Uterine smooth muscle cell (primary cell): ENCODE results near the gene MAGI2. TPM values are rescaled to one million over a fixed set of nuclear protein-coding genes. Genes with fewer than 3 reads are reported as not detected.

Experiments used
- total RNA-seq: library from RNA; depleted of rRNA; stranded (reverse); fragments of >200 nt; gene quantifications from 2 replicates; pipeline ENCODE4 v1.2.3, GENCODE V29; 2014

The MAGI2 gene
- total RNA-seq, result 15.9 and 29.1 TPM in 2 replicates

DNA sequence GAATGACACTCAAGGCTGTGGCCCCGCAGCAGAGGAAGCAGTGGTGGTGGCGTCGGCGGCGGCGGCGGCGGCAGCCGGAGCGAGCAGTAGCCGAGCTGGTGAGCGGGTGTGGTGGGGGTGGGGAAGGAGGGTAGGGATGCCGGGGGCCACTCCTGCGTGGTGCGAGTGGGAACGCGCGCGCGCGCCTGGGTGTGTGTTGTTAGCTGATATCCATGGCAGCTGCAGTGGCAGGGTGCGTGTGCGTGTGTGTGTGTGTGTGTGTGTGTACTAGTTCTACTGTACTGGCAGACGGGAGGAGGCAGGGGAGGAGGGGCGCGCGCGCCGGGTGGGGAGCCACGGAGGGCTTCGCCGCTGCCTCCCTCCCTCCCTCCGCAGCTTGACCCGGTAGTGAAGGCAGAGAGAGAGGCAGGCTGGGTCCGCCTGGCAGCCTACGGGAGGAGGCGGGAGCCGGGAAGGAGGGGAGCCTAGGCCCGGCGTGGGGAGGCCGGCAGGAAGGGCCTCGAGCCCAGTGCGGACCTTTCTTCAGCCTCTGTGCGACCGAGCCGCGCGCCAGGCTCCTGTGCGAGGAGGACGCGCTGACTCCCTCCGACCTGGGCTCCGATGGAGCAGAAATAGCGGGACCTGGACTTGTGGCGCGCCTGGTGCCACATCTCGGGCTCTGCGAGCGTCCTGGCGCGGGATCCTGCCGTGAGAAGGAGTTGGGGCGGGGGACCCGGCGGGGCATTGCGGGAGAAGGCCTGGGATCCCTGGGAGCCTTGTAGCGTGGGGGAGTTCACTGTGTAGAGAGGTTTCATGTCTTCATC lies at the start of gene MAGI2:
MAGI2 (minus strand) TSS at position 110 of the 803 bp plus-strand sequence. CDS start 347 bp downstream, outside the sequence.

